ENCODE data around the gene PPP1R9A.

Gene PPP1R9A

GRCh38 chr7:95323410-95324129 lies 416.2 kb downstream of the PPP1R9A start:
- no peak for DNase-seq

- DNase-seq: no peak
These were observed 417.0 kb downstream of the PPP1R9A start, which contains the start of gene PON1 for GRCh38 chr7:95324431-95324830. Gene PON1, minus strand, starts transcription at chr7:95324532. Its CDS starts 57 bp downstream, at chr7:95324475.

DNA sequence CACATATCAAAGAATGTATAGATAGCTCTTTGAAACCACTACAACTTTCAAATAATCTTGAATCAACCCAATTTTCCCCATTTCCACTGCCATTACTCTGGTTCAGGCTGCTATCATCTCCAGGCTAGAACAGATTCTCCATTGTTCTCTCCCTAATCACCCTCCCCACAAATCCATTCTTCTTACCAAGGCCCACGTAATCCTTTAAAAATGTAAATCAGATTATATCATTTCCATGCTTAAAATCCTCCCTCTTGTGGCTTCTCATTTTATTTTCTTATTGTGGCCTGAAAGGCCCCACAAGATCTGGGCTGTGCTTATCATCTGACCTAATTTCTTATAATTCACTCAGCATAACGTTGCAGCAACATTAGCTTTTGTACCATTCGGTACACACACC lies 420.0 kb downstream of the PPP1R9A start:
- DNase-seq: no peak

DNA sequence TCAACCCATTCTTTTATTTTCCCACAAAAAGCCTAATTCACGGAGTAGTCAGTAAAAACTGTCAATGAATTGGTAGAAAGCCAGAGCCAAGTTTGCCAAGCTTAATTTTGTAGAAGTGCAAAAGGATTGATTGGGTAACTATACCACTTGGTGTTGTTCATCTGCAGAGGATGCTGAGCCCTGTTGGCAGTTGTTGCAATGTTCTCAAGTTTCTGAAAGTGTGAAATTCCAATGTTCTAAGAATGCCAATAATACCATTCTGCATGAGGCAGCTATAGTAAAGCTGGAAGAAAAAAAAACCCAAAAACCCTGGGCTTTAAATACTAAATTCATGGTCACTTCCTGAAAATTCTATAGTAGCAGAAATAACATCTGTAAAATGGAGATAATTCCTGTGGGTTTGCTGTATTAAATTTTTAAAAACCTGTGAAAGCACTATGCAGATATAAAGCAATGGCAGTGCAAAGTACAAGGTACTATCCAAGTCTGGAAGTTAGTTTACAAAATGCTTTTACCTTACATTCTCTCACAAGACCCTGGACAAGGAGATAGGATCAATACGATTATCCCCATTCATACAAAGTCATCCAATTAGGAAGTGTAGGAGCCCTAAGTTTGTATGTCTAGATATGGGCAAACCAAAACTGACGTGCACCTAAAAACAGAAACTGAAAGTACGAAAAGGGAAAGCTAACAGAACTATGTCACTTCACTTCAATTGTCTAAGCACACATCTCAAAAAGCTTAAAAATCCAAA lies 423.0 kb downstream of the PPP1R9A start:
- DNase-seq: no peak

DNA sequence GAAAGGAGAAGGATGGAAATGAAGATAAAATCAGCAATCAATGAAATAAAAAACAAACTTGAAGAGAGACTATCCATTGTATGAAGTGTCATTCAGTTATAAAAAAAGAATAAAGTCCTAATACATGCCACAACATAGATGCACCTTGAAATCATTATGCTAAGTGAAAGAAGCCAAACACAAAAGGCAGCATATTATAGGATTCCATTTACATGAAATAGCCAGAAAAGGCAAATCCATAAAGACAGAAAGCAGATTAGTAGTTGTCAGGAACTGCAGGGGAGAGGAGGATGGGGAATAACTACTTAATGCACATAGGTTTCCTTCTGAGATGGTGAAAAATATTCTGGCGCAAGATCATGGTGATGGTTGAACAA lies 423.6 kb downstream of the PPP1R9A start:
- DNase-seq: no peak

DNA sequence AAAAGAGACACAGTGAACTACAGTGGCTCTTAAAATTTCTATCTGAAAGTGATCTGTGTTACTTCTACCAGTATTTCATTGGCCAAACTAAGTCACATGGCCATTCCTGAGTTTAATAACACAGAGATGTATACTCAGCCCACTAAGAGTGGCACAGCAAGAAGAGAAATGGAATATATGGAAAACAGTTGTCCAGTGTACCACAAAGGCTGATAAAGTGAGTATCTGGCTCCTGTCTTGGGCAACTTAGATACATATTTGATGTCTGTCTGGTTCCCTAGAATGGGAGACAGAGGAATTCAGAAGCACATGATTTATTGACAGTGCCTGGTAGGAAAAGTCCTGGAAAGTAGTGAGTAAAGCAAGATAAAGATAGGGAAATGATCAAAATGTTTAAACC lies 427.1 kb downstream of the PPP1R9A start:
- no peak for DNase-seq

- no peak for DNase-seq
These were observed 427.7 kb downstream of the PPP1R9A start for GRCh38 chr7:95335093-95335492.

DNA sequence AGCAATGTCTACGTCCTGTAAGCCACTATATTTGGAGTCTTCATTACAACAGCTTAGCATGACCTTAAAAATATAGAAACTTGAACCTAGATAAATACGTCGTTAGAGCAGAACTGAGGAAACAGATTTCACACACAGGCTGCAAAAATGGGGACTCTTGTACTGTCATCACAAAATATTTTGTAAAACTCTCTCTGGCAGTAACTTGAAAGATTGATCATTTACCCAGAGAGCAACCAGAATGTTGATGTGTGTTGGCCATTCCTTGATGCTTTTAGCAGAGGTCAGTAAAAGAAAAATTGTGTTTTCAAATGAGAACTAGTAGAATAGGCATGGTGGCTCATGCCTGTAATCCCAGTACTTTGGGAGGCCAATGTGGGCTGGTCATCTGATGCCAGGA lies 431.4 kb downstream of the PPP1R9A start:
- DNase-seq: no peak

GRCh38 chr7:95340491-95340890 lies 433.1 kb downstream of the PPP1R9A start:
- no peak for DNase-seq

- no peak for DNase-seq
These were observed 434.6 kb downstream of the PPP1R9A start for GRCh38 chr7:95342029-95342428.

DNA sequence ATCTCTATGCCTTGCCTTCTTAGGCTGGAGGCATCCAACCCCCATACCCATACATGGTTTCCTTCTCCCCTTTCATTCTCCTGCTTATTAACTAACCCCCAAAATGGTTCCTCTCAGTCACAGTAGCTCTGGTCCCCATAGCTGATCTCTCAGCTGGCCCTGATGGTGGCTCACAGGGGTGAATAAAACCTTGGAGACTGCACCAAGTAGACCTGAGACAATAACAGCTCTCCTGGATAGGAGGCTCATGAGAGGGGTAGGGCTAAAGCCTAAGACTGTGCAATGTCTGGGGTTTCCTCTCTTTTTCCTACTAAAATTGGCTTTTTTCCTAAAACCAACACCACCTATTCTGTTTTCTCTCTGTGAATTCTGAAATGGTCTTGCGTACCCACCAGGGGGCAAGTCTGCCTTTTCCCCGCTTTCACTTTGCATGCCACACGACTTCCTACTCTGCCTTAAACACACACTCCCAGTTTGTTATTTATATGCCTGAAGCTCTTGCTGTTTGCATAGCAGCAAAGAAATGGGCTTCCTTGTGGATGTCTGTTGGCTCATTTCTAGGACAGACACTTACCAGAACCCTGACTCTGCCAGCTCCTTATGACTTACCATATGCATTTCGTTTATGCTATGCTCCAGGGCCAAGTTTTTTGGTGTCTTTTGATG lies 435.4 kb downstream of the PPP1R9A start:
- DNase-seq: no peak

Data from NCI-H1105 (cell line).